Spleen (tissue), 11 donors: Measurements from ENCODE around the gene NTRK1. TPM values are rescaled to one million over a fixed set of nuclear protein-coding genes. Genes with fewer than 3 reads are reported as not detected.

Experiments used
- DNase-seq: peaks from one replicate; pipeline ENCODE4 v3.0.0-alpha.2; 2020
- H3K27ac ChIP-seq, 8 donors: fragments of 200-600 bp; sonication (generic) in 7 of 8; 1 replicate in 4 of 8; 2 replicates in 4 of 8; pipeline versions ENCODE4 v1.5.0 to v1.8.0; 2016 to 2021; ENCODE audit warnings: inconsistent platforms in 4 of 8, mild to moderate bottlenecking in 4 of 8, moderate library complexity in 1 of 8
- H3K27me3 ChIP-seq, 7 donors: fragments of 200-600 bp; sonication (generic) in 6 of 7; replicated peaks in 1 of 7; 1 replicate in 4 of 7; 2 replicates in 3 of 7; pipeline versions ENCODE4 v1.5.0 to v1.8.0; 2016 to 2021; ENCODE audit warnings: inconsistent platforms in 3 of 7, mild to moderate bottlenecking in 1 of 7
- H3K36me3 ChIP-seq, 6 donors: fragments of 200-600 bp; sonication (generic) in 5 of 6; 1 replicate in 4 of 6; 2 replicates in 2 of 6; pipeline versions ENCODE4 v1.5.0 to v1.8.0; 2016 to 2021; ENCODE audit warnings: inconsistent platforms in 2 of 6
- H3K4me1 ChIP-seq, 6 donors: fragments of 200-600 bp; sonication (generic) in 5 of 6; 1 replicate in 3 of 6; 2 replicates in 3 of 6; pipeline versions ENCODE4 v1.5.0 to v1.8.0; 2016 to 2021; ENCODE audit warnings: inconsistent platforms in 3 of 6
- H3K4me3 ChIP-seq, 8 donors: fragments of 200-600 bp; sonication (generic) in 7 of 8; 1 replicate in 4 of 8; 2 replicates in 4 of 8; pipeline versions ENCODE4 v1.5.0 to v1.8.0; 2016 to 2021; ENCODE audit warnings: inconsistent platforms in 4 of 8, mild to moderate bottlenecking in 4 of 8, moderate library complexity in 2 of 8
- H3K9me3 ChIP-seq, 8 donors: fragments of 200-600 bp; sonication (generic) in 7 of 8; 1 replicate in 4 of 8; 2 replicates in 4 of 8; pipeline versions ENCODE4 v1.5.0 to v1.8.0; 2016 to 2021; ENCODE audit warnings: inconsistent platforms in 4 of 8
- CTCF ChIP-seq, 11 experiments: fragments of 200-600 bp in 7 of 11; fragments of 450-650 bp in 4 of 11; sonication (generic) in 4 of 11; IDR thresholded peaks in 8 of 11; conservative IDR thresholded peaks in 3 of 11; 1 replicate in 7 of 11; 2 replicates in 4 of 11; pipeline versions ENCODE4 v1.4.0 to v1.8.0; 2016 to 2021; ENCODE audit warnings: antibody characterized with exemption in 11 of 11, inconsistent platforms in 4 of 11, mild to moderate bottlenecking in 1 of 11
- POLR2A ChIP-seq, 3 donors: fragments of 450-650 bp; IDR thresholded peaks; one replicate each; pipeline ENCODE4 v1.5.1; 2017; ENCODE audit warnings: antibody characterized with exemption in 3 of 3, mild to moderate bottlenecking in 1 of 3
- POLR2AphosphoS5 ChIP-seq, 3 donors: sonication (generic); formaldehyde crosslinking; IDR thresholded peaks; one replicate each; pipeline ENCODE4 v1.5.1; 2017; ENCODE audit warnings: antibody characterized with exemption in 3 of 3
- WGBS, 5 donors: extraction: QIAGEN DNeasy Blood & Tissue Kit in 3 of 5; methylation state at CpG; one replicate each; pipeline versions ENCODE4 v1.1.5 to v1.1.7; 2013 to 2018; 5-methylcytosine and 5-hydroxymethylcytosine counted together
- intact Hi-C: fragments of 100-400 bp; cut with DNase I; formaldehyde crosslinking; loops from one replicate; pipeline ENCODE4 v1.15.0; 2023; ENCODE audit warnings: low total_unique reads
- polyA plus RNA-seq, 3 donors: library from polyadenylated mRNA; stranded (reverse); fragments of 200-250 nt; gene quantifications; one replicate each; pipeline ENCODE4 v1.2.1, GENCODE V29; 2013
- total RNA-seq, 7 donors: library from RNA; depleted of rRNA in 3 of 7; stranded (reverse); fragments of >200 nt in 3 of 7; fragmentation: NEBNext Ultra II Directional in 4 of 7; extraction: Animal tissue kit (Norgen Biotek cat#: 25700) in 4 of 7; gene quantifications; one replicate each; pipeline versions ENCODE4 v1.1.0 to v1.2.1, GENCODE V29; 2016 to 2021
- donor health status: healthy with polysubstance abuse.
- donor health status: DM: no; HTN: no; CAD: no; lungs with moderate emphysema.
- donor health status: DM: no; HTN: no; CAD: no.
- donor health status: Bipolar disorder and iron deficiency.
- donor health status: healthy.
- donor health status: DM: no; HTN: no; CAD: no.
- donor health status: DM: yes; HTN: yes; CAD: no.

Gene NTRK1
- total and polyA plus RNA-seq, 10 donors = 0.09 to 1.4 (median 0.24) TPM; not detected in 4

- intact Hi-C loops = no loop called here
- Histone ChIP-seq H3K4me3 (no peak overlapping the region), H3K9me3 (no peaks in the 10 kb centered on the region), H3K36me3 (no peaks in the 10 kb centered on the region), H3K4me1 (no peaks in the 10 kb centered on the region), H3K27me3 (peaks cover 0 to 36% (median 0%) of the 10 kb centered on the region in 7 donors), H3K27ac (no peak overlapping the region)
- WGBS, 5 donors = 70 to 80% (median 74%) methylated on average over 5 of the region's 5 CpGs
- TF ChIP-seq POLR2AphosphoS5 (IDR thresholded peaks at IDR 0.05) (no peak), CTCF (IDR thresholded peaks at IDR 0.05 in 8 of 11, conservative IDR thresholded peaks at IDR 0.05 in 3 of 11) (no peak), POLR2A (IDR thresholded peaks at IDR 0.05) (no peak)
- DNase-seq = no peak
Observed at GRCh38 chr1:156832434-156832833, 28.2 kb upstream of the NTRK1 start.

GRCh38 chr1:156833603-156834002 lies 27.1 kb upstream of the NTRK1 start:
- H3K4me1 ChIP-seq = no peaks in the 10 kb centered on the region
- TF ChIP-seq POLR2A (IDR thresholded peaks at IDR 0.05) (no peak), CTCF (IDR thresholded peaks at IDR 0.05 in 8 of 11, conservative IDR thresholded peaks at IDR 0.05 in 3 of 11) (no peak), POLR2AphosphoS5 (IDR thresholded peaks at IDR 0.05) (no peak)
- no peak overlapping the region for H3K27ac ChIP-seq
- H3K9me3 ChIP-seq = no peaks in the 10 kb centered on the region
- peak; percentile 21 for DNase-seq
- H3K4me3 ChIP-seq = no peak overlapping the region
- peaks cover 0 to 47% (median 0%) of the 10 kb centered on the region in 7 donors for H3K27me3 ChIP-seq
- intact Hi-C loops = no loop called here
- no peaks in the 10 kb centered on the region for H3K36me3 ChIP-seq
- WGBS, 5 donors = 40 to 67% (median 52%) methylated on average over 2 of the region's 2 CpGs

GRCh38 chr1:156834322-156834721 lies 26.3 kb upstream of the NTRK1 start:
- no peak overlapping the region for H3K27ac ChIP-seq
- H3K4me3 ChIP-seq = no peak overlapping the region
- peaks cover 0 to 53% (median 4%) of the 10 kb centered on the region in 7 donors for H3K27me3 ChIP-seq
- 66 to 85% (median 78%) methylated on average over 3 of the region's 3 CpGs for WGBS, 5 donors
- intact Hi-C loops = no loop called here
- peaks cover 0 to 3% (median 0%) of the 10 kb centered on the region in 6 donors for H3K4me1 ChIP-seq
- no peak for TF ChIP-seq POLR2A (IDR thresholded peaks at IDR 0.05)
- no peak for TF ChIP-seq CTCF (IDR thresholded peaks at IDR 0.05 in 8 of 11, conservative IDR thresholded peaks at IDR 0.05 in 3 of 11)
- no peak for TF ChIP-seq POLR2AphosphoS5 (IDR thresholded peaks at IDR 0.05)
- H3K9me3 ChIP-seq = no peaks in the 10 kb centered on the region
- no peaks in the 10 kb centered on the region for H3K36me3 ChIP-seq
- DNase-seq = peak; percentile 8

- Histone ChIP-seq H3K4me3 (no peak overlapping the region), H3K27ac (no peak overlapping the region), H3K27me3 (peaks cover 0 to 70% (median 4%) of the 10 kb centered on the region in 7 donors), H3K4me1 (peaks cover 0 to 3% (median 0%) of the 10 kb centered on the region in 6 donors), H3K9me3 (no peaks in the 10 kb centered on the region), H3K36me3 (no peaks in the 10 kb centered on the region)
- intact Hi-C loops = no loop called here
- peak; percentile 69 for DNase-seq
- WGBS, 5 donors = 50 to 74% (median 56%) methylated on average over 5 of the region's 5 CpGs
- no peak for TF ChIP-seq POLR2AphosphoS5 (IDR thresholded peaks at IDR 0.05)
- TF ChIP-seq POLR2A (IDR thresholded peaks at IDR 0.05) = no peak
- no peak for TF ChIP-seq CTCF (IDR thresholded peaks at IDR 0.05 in 8 of 11, conservative IDR thresholded peaks at IDR 0.05 in 3 of 11)
Observed at GRCh38 chr1:156836041-156836654, 24.5 kb upstream of the NTRK1 start.
